Karpas-422 (cell line): ENCODE results near the gene HHIPL1. TPM values are rescaled to one million over a fixed set of nuclear protein-coding genes. Genes with fewer than 3 reads are reported as not detected.
"Not testable (repeated sequence)": the region's sequence is repeated elsewhere in the genome, so short reads cannot be mapped to it uniquely, and the experiment has no call there.

Experiments used
- DNase-seq: peaks from one replicate; pipeline ENCODE4 v3.0.0-alpha.2; 2015
- H2AFZ ChIP-seq: fragments of 200-600 bp; sonication (generic); 2 replicates; pipeline ENCODE4 v1.6.1; 2014; ENCODE audit warnings: antibody characterized with exemption, low read length, mixed read lengths
- H3K27ac ChIP-seq: fragments of 200-600 bp; sonication (generic); 2 replicates; pipeline ENCODE4 v1.5.1; 2014; ENCODE audit warnings: mild to moderate bottlenecking, low read length, moderate library complexity
- H3K27me3 ChIP-seq: fragments of 200-600 bp; sonication (generic); 2 replicates; pipeline ENCODE4 v1.6.1; 2014; ENCODE audit warnings: low read length, mixed read lengths
- H3K36me3 ChIP-seq: fragments of 200-600 bp; sonication (generic); 2 replicates; pipeline ENCODE4 v1.6.1; 2014; ENCODE audit warnings: low read length, mixed read lengths; ENCODE audit not compliant: insufficient read depth
- H3K4me1 ChIP-seq: fragments of 200-600 bp; sonication (generic); 2 replicates; pipeline ENCODE4 v1.6.1; 2014; ENCODE audit warnings: mild to moderate bottlenecking, low read length, mixed read lengths
- H3K4me2 ChIP-seq: fragments of 200-600 bp; sonication (generic); 2 replicates; pipeline ENCODE4 v1.6.1; 2014; ENCODE audit warnings: low read length, low read depth, mild to moderate bottlenecking; ENCODE audit not compliant: poor library complexity, severe bottlenecking
- H3K4me3 ChIP-seq: fragments of 200-600 bp; sonication (generic); 2 replicates; pipeline ENCODE4 v1.5.1; 2014; ENCODE audit warnings: mild to moderate bottlenecking, antibody characterized with exemption, low read length, mixed read lengths
- H3K79me2 ChIP-seq: fragments of 200-600 bp; sonication (generic); 2 replicates; pipeline ENCODE4 v1.6.1; 2014; ENCODE audit warnings: mild to moderate bottlenecking, low read length, mixed read lengths
- H3K9ac ChIP-seq: fragments of 200-600 bp; sonication (generic); 2 replicates; pipeline ENCODE4 v1.6.0; 2014; ENCODE audit warnings: low read length
- H3K9me2 ChIP-seq: fragments of 200-600 bp; sonication (generic), shearing (Covaris generic); replicated peaks from 2 replicates; pipeline ENCODE4 v1.6.0; 2014; ENCODE audit warnings: mild to moderate bottlenecking, low read length, moderate library complexity; ENCODE audit not compliant: insufficient read depth
- H3K9me3 ChIP-seq: fragments of 300-700, 200-600 bp; sonication (generic); 2 replicates; pipeline ENCODE4 v1.6.1; 2014; ENCODE audit warnings: low read length, mixed read lengths
- H4K20me1 ChIP-seq: fragments of 200-600 bp; sonication (generic); 2 replicates; pipeline ENCODE4 v1.6.1; 2014; ENCODE audit warnings: mild to moderate bottlenecking, antibody characterized with exemption, low read length, low read depth; ENCODE audit not compliant: insufficient read depth
- total RNA-seq: library from RNA; depleted of rRNA; stranded (reverse); fragments of >200 nt; shearing (Covaris generic); gene quantifications from 2 replicates; pipeline ENCODE4 v1.2.3, GENCODE V29; 2014; ENCODE audit warnings: low replicate concordance

HHIPL1 gene
- total RNA-seq, 1 experiment from 2014 or later, result not detected

DNA sequence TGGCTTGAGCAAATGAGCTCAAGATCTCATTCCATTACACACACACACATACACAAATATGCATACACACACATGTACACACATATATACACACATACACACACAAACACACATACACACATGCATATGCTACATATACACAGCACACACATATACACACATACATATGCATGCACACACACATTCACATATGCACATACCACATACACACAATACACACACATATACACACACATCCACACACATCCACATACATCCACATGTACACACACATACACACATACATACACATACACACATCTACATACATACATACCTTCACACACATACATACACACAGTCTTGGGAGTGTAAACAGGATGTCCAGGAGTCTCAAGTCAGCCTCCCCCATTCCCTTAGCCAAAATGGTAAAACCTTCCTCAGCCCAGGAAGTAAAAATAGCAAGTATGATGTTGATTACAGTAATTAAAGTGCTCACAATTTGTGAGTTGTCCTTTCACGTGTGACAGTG is 12.8 kb downstream of the HHIPL1 start:
- Histone ChIP-seq H3K4me1 (no peaks in the 10 kb centered on the region), H4K20me1 (no peaks in the 10 kb centered on the region; the same call in 1 of the 2 replicates), H3K9me2 (no peaks in the 10 kb centered on the region), H2AFZ (no peak overlapping the region), H3K27ac (no peak overlapping the region), H3K9me3 (no peaks in the 10 kb centered on the region), H3K27me3 (no peaks in the 10 kb centered on the region), H3K79me2 (no peaks in the 10 kb centered on the region), H3K4me3 (no peak overlapping the region), H3K4me2 (no peak overlapping the region), H3K9ac (no peak overlapping the region), H3K36me3 (no peaks in the 10 kb centered on the region)
- DNase-seq, result no peak

DNA sequence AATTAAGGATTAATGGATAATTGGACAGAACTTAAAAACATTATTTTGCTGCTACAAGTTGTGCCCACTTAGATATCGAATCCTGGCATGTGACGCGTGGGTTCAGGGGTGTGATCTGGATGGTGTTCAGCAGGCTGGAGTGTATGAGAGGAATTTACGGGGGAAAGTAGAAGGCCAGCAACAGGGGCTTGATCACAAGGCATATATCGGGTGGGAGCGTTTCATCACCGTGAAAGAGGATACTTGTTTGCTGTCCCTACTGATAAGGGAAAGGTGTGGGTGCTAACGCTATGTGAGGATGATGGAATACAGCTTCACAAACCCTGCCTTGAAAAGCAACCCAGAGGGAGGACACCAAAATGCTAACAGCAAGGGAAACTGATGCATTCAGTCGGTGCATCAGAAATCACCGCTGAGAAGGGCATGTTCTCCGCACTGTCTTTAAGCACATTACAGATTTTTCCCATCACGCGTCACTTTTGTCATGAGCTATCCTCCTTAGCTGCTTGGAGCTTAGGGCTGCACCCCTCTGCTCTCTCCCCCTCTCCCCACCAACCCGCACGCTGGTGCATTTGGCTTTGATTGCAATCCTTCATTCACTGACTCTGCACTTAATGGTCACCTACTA is 13.4 kb downstream of the HHIPL1 start:
- H3K36me3 ChIP-seq, result no peaks in the 10 kb centered on the region
- no peak for DNase-seq
- H2AFZ ChIP-seq, result no peak overlapping the region
- no peaks in the 10 kb centered on the region for H3K9me3 ChIP-seq
- no peak overlapping the region for H3K27ac ChIP-seq
- H4K20me1 ChIP-seq, result no peaks in the 10 kb centered on the region; the same call in 1 of the 2 replicates
- no peaks in the 10 kb centered on the region for H3K27me3 ChIP-seq
- H3K4me1 ChIP-seq, result no peaks in the 10 kb centered on the region
- H3K79me2 ChIP-seq, result no peaks in the 10 kb centered on the region
- no peaks in the 10 kb centered on the region for H3K9me2 ChIP-seq
- H3K4me2 ChIP-seq, result no peak overlapping the region
- H3K4me3 ChIP-seq, result no peak overlapping the region
- no peak overlapping the region for H3K9ac ChIP-seq

DNA sequence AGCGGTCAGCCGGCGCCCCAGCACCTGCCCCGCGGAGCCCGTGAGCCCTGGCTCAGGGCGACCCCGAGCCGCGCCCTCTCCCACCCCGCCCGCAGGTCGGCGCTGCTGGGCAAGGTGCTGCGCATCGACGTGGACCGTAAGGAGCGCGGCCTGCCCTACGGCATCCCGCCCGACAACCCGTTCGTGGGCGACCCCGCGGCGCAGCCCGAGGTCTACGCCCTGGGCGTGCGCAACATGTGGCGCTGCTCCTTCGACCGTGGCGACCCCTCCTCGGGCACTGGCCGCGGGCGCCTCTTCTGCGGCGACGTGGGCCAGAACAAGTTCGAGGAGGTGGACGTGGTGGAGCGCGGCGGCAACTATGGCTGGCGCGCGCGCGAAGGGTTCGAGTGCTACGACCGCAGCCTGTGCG is 14.4 kb downstream of the HHIPL1 start:
- Histone ChIP-seq H3K9me2 (no peaks in the 10 kb centered on the region), H3K4me1 (peaks cover 7% of the 10 kb centered on the region), H4K20me1 (no peaks in the 10 kb centered on the region; the same call in 1 of the 2 replicates), H2AFZ (no peak overlapping the region), H3K36me3 (no peaks in the 10 kb centered on the region), H3K27ac (no peak overlapping the region), H3K4me2 (no peak overlapping the region), H3K9ac (no peak overlapping the region), H3K4me3 (no peak overlapping the region), H3K79me2 (no peaks in the 10 kb centered on the region), H3K9me3 (no peaks in the 10 kb centered on the region), H3K27me3 (no peaks in the 10 kb centered on the region)
- no peak for DNase-seq

DNA sequence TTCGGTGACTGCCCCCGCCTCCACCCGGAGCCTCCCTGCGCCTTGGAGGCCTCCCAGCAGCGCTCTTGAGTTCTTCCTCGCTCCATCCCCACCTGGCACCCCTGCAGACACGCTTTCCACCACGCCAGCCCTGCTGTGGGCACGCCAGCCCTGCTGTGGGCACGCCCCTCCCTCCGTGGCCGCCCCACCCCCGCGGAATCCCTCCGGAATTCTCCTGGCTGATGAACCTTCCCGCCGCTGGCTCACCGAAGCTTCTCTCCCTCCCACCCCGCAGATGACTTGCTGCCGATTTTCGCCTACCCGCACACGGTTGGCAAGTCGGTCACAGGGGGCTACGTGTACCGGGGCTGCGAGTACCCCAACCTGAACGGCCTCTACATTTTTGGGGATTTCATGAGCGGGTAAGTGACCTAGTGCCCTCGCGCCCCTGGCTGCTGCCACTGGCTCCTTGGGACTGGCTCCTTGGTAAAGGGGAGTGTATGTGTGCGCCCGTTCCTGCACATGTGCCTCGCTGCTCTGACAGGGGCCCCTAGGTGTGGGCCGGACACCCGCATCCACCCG is 15.2 kb downstream of the HHIPL1 start:
- Histone ChIP-seq H3K4me1 (peaks cover 14% of the 10 kb centered on the region), H3K4me3 (no peak overlapping the region), H3K79me2 (no peaks in the 10 kb centered on the region), H3K4me2 (no peak overlapping the region), H3K9me2 (no peaks in the 10 kb centered on the region), H2AFZ (no peak overlapping the region), H4K20me1 (no peaks in the 10 kb centered on the region; the same call in 1 of the 2 replicates), H3K9me3 (no peaks in the 10 kb centered on the region), H3K27ac (no peak overlapping the region), H3K27me3 (no peaks in the 10 kb centered on the region), H3K36me3 (no peaks in the 10 kb centered on the region), H3K9ac (no peak overlapping the region)
- DNase-seq, result no peak

DNA sequence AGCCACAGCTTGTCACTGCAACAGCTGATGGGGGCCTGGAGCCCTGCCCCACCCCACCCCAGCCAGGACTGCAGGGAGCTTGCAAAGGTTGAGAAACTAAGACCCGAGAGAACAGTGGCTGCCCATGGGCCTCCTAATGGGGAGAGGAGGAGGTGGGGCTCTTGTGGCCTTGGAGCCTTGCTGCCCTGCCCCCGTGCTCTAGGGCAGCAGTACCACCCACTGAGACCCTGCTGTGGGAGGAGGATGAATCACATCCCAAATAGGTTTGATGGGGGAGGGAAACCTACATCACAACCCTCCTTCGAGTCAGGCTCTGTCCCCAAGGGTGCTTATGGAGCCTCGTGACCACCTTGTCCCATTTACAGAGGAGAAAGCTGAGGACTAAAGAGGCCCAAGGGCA is 15.9 kb downstream of the HHIPL1 start:
- Histone ChIP-seq H3K36me3 (no peaks in the 10 kb centered on the region), H3K27me3 (no peaks in the 10 kb centered on the region)

DNA sequence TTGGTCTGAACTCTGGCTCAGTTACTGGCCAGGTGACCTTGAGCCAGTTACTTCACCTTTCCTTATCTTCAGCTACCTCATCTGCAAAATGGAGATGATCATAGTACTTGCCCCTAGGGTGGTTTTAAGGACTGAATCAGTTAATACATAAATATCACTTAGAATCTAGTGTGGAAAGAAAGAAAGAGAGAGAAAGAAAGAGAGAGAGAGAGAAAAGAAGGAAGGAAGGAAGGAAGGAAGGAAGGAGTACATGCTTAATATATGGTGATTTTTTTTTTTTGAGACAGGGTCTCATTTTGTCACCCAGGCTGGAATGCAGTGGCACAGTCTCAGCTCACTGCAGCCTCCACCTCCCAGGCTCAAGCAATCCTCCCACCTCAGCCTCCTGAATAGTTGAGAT is 16.3 kb downstream of the HHIPL1 start:
- DNase-seq, H3K9me3 ChIP-seq, H3K36me3 ChIP-seq, H3K4me3 ChIP-seq, H2AFZ ChIP-seq, H3K9ac ChIP-seq, H3K9me2 ChIP-seq, H3K4me2 ChIP-seq, H3K79me2 ChIP-seq, H4K20me1 ChIP-seq, H3K27ac ChIP-seq, H3K27me3 ChIP-seq: not testable (repeated sequence)
- H3K4me1 ChIP-seq, result peaks cover 17% of the 10 kb centered on the region

More for the DNA sequence above, 15.9 kb downstream of the HHIPL1 start:
- Histone ChIP-seq H3K27ac (no peak overlapping the region), H4K20me1 (no peaks in the 10 kb centered on the region; the same call in 1 of the 2 replicates), H3K9me2 (no peaks in the 10 kb centered on the region), H3K4me3 (no peak overlapping the region), H3K9me3 (no peaks in the 10 kb centered on the region), H3K4me2 (no peak overlapping the region), H2AFZ (no peak overlapping the region), H3K4me1 (peaks cover 17% of the 10 kb centered on the region), H3K9ac (no peak overlapping the region), H3K79me2 (no peaks in the 10 kb centered on the region)
- DNase-seq, result no peak

DNA sequence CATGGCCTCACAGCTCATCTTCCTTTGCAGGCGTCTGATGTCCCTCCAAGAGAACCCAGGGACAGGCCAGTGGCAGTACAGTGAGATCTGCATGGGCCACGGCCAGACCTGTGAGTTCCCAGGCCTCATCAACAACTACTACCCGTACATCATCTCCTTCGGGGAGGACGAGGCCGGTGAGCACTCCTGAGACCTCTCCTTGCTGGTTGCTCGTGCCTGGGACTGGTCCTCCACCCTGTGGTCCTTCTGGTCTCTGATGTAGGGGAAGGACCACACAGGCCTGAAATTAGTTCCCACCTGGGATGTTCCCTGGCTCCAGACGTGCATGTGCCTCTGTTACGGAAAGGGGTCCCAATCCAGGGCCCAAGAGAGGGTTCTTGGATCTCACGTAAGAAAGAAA is 17.9 kb downstream of the HHIPL1 start:
- no peaks in the 10 kb centered on the region for H3K9me3 ChIP-seq
- no peak overlapping the region for H3K4me3 ChIP-seq
- no peaks in the 10 kb centered on the region for H3K36me3 ChIP-seq
- H4K20me1 ChIP-seq, result no peaks in the 10 kb centered on the region; the same call in 1 of the 2 replicates
- H3K27ac ChIP-seq, result no peak overlapping the region
- H3K9me2 ChIP-seq, result no peaks in the 10 kb centered on the region
- H3K9ac ChIP-seq, result no peak overlapping the region
- no peaks in the 10 kb centered on the region for H3K79me2 ChIP-seq
- DNase-seq, result no peak
- H2AFZ ChIP-seq, result no peak overlapping the region
- peaks cover 17% of the 10 kb centered on the region for H3K4me1 ChIP-seq
- no peak overlapping the region for H3K4me2 ChIP-seq
- no peaks in the 10 kb centered on the region for H3K27me3 ChIP-seq

DNA sequence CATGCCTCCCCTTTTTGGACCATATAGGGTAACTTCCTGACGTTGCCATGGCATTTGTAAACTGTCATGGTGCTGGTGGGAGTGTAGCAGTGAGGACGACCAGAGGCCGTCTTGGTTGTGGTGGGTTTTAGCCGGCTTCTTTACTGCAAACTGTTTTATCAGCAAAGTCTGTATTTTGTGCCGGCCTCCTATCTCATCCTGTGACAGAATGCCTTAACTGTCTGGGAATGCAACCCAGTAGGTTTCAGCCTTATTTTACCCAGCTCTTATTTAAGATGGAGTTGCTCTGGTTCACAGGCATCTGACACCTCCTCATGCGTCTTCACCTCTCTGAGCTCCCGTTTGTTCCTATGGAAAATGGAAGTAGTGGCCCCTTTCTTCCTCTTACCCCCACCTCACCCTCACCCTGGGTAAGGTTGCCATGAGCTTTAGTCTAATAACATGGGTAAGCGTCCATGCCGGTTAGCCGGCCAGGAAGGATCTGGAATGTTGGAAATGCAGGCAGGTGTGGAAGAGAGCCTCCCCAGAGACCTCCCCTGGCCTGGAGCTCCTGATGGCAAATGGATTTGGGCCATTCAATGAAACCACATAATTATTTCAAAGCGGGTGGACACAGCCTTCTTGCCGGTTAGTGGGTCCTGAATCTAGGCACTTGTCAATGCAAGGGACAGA is 18.6 kb downstream of the HHIPL1 start:
- Histone ChIP-seq H3K4me2 (no peak overlapping the region), H3K9me2 (no peaks in the 10 kb centered on the region), H3K4me3 (no peak overlapping the region), H3K36me3 (no peaks in the 10 kb centered on the region), H4K20me1 (no peaks in the 10 kb centered on the region; the same call in 1 of the 2 replicates), H3K27ac (no peak overlapping the region), H3K9me3 (no peaks in the 10 kb centered on the region), H3K9ac (no peak overlapping the region), H3K4me1 (peaks cover 17% of the 10 kb centered on the region), H3K27me3 (no peaks in the 10 kb centered on the region), H3K79me2 (no peaks in the 10 kb centered on the region), H2AFZ (no peak overlapping the region)
- DNase-seq, result no peak
